Neutrophil (primary cell): ENCODE measurements around the gene AKR1A1.
"Not testable (repeated sequence)": the region's sequence is repeated elsewhere in the genome, so short reads cannot be mapped to it uniquely, and the experiment has no call there.

Experiments used
- H3K27ac ChIP-seq: fragments of 200-600 bp; sonication (generic); 2 replicates; pipeline ENCODE4 v1.5.1; 2016; ENCODE audit warnings: mild to moderate bottlenecking, moderate library complexity
- H3K27me3 ChIP-seq: fragments of 200-600 bp; sonication (generic); 2 replicates; pipeline ENCODE4 v1.6.0; 2016; ENCODE audit warnings: mild to moderate bottlenecking
- H3K36me3 ChIP-seq: fragments of 200-600 bp; sonication (generic); 2 replicates; pipeline ENCODE4 v1.5.1; 2017
- H3K4me1 ChIP-seq, 2 experiments: fragments of 200-600 bp in 1 of 2; sonication (generic) in 1 of 2; 1 replicate in 1 of 2; 2 replicates in 1 of 2; pipeline versions ENCODE4 v1.5.1 to v1.6.1; 2013 to 2016; ENCODE audit warnings: low read depth in 1 of 2, low read length in 1 of 2, mild to moderate bottlenecking in 1 of 2, moderate library complexity in 1 of 2; ENCODE audit not compliant: control insufficient read depth in 1 of 2, insufficient read depth in 1 of 2
- H3K4me3 ChIP-seq, 2 experiments: fragments of 200-600 bp in 1 of 2; sonication (generic) in 1 of 2; 1 replicate in 1 of 2; 2 replicates in 1 of 2; pipeline ENCODE4 v1.5.1; 2013 to 2016; ENCODE audit warnings: low read depth in 1 of 2, low read length in 1 of 2, mild to moderate bottlenecking in 1 of 2, moderate library complexity in 1 of 2
- H3K9me3 ChIP-seq: fragments of 200-600 bp; sonication (generic); 2 replicates; pipeline ENCODE4 v1.5.1; 2016
- TF ChIP-seq, protein P1 (sequence below): fragments of 200-600 bp; sonication (generic); IDR thresholded peaks from 2 replicates; pipeline ENCODE4 v1.5.1; 2016; ENCODE audit warnings: antibody characterized with exemption

Gene AKR1A1

DNA sequence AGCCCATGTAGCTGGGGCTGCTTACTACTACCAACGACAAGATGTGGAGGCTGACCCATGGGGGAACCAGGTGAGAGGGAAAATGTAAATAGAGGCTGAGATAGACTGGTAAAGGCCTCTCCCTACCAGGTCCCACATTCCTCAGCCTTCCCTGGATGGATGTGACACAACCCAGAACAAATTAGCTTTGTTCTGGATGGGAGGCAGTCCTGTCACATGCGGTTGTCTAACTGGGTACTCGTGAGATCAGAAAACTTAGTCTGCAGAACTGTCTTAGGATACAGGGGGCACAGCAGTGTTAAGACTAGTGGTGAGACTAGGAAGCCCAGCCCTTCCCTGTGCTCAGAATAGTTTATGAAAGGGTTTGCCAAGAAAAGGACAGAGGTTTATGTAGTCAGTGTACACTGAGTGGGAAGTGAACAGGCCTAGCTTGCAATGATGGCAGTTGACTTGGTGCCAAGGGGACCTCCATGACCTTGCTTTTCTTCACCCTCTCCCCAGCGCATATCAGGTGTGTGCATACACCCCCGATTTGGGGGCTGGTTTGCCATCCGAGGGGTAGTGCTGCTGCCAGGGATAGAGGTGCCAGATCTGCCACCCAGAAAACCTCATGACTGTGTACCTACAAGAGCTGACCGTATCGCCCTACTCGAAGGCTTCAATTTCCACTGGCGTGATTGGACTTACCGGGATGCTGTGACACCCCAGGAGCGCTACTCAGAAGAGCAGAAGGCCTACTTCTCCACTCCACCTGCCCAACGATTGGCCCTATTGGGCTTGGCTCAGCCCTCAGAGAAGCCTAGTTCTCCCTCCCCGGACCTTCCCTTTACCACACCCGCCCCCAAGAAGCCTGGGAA is 42.1 kb upstream of the AKR1A1 start:
- H3K36me3 ChIP-seq: no peaks in the 10 kb centered on the region
- no peak overlapping the region for H3K4me3 ChIP-seq
- H3K27me3 ChIP-seq: no peaks in the 10 kb centered on the region
- no peaks in the 10 kb centered on the region for H3K4me1 ChIP-seq
- no peaks in the 10 kb centered on the region for H3K9me3 ChIP-seq
- no peak overlapping the region for H3K27ac ChIP-seq
- TF ChIP-seq, protein P1, sequence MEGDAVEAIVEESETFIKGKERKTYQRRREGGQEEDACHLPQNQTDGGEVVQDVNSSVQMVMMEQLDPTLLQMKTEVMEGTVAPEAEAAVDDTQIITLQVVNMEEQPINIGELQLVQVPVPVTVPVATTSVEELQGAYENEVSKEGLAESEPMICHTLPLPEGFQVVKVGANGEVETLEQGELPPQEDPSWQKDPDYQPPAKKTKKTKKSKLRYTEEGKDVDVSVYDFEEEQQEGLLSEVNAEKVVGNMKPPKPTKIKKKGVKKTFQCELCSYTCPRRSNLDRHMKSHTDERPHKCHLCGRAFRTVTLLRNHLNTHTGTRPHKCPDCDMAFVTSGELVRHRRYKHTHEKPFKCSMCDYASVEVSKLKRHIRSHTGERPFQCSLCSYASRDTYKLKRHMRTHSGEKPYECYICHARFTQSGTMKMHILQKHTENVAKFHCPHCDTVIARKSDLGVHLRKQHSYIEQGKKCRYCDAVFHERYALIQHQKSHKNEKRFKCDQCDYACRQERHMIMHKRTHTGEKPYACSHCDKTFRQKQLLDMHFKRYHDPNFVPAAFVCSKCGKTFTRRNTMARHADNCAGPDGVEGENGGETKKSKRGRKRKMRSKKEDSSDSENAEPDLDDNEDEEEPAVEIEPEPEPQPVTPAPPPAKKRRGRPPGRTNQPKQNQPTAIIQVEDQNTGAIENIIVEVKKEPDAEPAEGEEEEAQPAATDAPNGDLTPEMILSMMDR: no peak

GRCh38 chr1:45510036-45510971 is 40.3 kb upstream of the AKR1A1 start:
- Histone ChIP-seq H3K9me3 (no peaks in the 10 kb centered on the region), H3K36me3 (no peaks in the 10 kb centered on the region), H3K4me1 (no peaks in the 10 kb centered on the region), H3K4me3 (no peak overlapping the region), H3K27ac (no peak overlapping the region), H3K27me3 (no peaks in the 10 kb centered on the region)
- TF ChIP-seq, protein P1: no peak

DNA sequence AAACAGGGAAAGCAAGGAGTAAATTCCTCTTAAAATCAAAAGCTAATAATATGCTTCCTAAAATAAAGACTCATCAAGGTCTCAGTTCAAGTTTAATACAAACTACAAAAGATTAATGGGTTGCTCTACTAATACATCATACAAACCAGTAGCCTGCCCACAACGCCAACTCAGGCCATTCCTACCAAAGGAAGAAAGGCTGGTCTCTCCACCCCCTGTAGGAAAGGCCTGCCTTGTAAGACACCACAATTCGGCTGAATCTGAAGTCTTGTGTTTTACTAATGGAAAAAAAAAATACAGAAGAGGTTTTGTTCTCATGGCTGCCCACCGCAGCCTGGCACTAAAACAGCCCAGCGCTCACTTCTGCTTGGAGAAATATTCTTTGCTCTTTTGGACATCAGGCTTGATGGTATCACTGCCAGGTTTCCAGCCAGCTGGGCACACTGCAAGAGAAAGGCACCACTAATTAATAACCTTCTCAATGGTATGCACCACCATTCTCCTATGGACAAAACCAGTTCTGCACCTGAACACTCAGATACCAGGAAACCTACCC is 39.6 kb upstream of the AKR1A1 start:
- Histone ChIP-seq H3K4me1 (no peaks in the 10 kb centered on the region), H3K27ac (no peak overlapping the region), H3K27me3 (no peaks in the 10 kb centered on the region), H3K4me3 (no peak overlapping the region), H3K36me3 (no peaks in the 10 kb centered on the region), H3K9me3 (no peaks in the 10 kb centered on the region)
- TF ChIP-seq, protein P1: no peak

DNA sequence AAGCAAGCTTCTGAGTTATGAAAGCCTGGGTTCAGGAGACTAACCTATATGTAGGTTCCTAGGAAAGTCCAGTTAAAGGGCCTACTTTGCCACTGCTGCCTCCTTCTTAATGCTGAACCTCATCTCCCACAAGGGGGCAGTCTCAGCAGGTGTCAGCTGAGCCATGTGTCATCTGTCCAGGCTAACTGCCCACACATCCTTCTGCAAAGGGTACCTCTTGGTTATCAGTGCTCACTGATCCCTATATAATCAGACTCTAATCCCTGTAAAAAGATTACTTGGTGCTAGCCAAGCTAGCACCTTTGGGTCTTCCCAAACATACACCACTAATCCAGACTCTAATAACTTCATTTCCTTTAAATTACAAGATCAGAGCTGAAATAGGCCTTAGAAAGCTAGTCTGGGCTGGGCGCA is 38.0 kb upstream of the AKR1A1 start:
- Histone ChIP-seq H3K4me1 (no peaks in the 10 kb centered on the region), H3K36me3 (no peaks in the 10 kb centered on the region), H3K27ac (no peak overlapping the region), H3K9me3 (no peaks in the 10 kb centered on the region), H3K4me3 (no peak overlapping the region), H3K27me3 (no peaks in the 10 kb centered on the region)
- TF ChIP-seq, protein P1: peak; percentile 34

DNA sequence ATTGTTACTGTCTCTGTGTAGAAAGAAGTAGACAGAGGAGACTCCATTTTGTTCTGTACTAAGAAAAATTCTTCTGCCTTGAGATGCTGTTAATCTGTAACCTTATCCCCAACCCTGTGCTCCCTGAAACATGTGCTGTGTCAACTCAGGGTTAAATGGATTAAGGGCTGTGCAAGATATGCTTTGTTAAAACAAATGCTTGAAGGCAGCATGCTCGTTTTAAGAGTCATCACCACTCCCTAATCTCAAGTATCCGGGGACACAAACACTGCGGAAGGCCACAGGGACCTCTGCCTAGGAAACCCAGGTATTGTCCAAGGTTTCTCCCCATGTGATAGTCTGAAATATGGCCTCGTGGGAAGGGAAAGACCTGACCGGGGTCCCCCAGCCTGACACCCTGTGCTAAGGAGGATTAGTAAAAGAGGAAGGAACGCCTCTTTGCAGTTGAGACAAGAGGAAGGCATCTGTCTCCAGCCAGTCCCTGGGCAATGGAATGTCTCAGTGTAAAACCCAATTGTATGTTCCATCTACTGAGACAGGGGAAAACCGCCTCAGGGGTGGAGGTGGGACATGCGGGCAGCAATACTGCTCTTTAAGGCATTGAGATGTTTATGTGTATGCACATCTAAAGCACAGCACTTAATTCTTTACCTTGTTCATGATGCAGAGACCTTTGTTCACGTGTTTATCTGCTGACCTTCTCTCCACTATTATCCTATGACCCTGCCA is 36.9 kb upstream of the AKR1A1 start:
- H3K27ac ChIP-seq, H3K4me3 ChIP-seq: not testable (repeated sequence)

More for the DNA sequence above, 36.9 kb upstream of the AKR1A1 start:
- not testable (repeated sequence) for H3K9me3 ChIP-seq, H3K27me3 ChIP-seq, H3K4me1 ChIP-seq, H3K36me3 ChIP-seq
